Panc1 (cell line): Measurements from ENCODE around the gene PHLPP1. TPM values are rescaled to one million over a fixed set of nuclear protein-coding genes. Genes with fewer than 3 reads are reported as not detected.
"Not testable (repeated sequence)": the region's sequence is repeated elsewhere in the genome, so short reads cannot be mapped to it uniquely, and the experiment has no call there.

Source experiments
- ATAC-seq: fragments of 200-7000 bp; cut with Tn5 transposase; 2 replicates; pipeline ENCODE4 v1.9.1; 2020; ENCODE audit warnings: mild to moderate bottlenecking, moderate library complexity
- BruUV-seq: library from RNA; stranded (reverse); fragments of 400-500 nt; replicated peaks from 2 replicates; lab custom pipeline; 2021; lab: Mats Ljungman, UMichigan
- CTCF ChIA-PET: fragments of 300-600 bp; sonication (Branson Sonifier 250); formaldehyde crosslinking; loops from one replicate; lab custom pipeline; 2022; ENCODE audit warnings: antibody characterized with exemption; lab: Charles Lee
- POLR2A ChIA-PET: fragments of 300-600 bp; sonication (Branson Sonifier 250); formaldehyde crosslinking; loops from one replicate; lab custom pipeline; 2022; ENCODE audit warnings: antibody characterized with exemption; lab: Charles Lee
- DNase-seq: peaks from one replicate; pipeline ENCODE4 v3.0.0-alpha.2; 2010; ENCODE audit warnings: low read depth, low spot score
- H3K27ac ChIP-seq: 2 replicates; pipeline ENCODE4 v1.5.1; 2011; ENCODE audit warnings: mild to moderate bottlenecking, low read length, inconsistent platforms
- H3K27me3 ChIP-seq: fragments of 200-500 bp; sonication (Bioruptor generic); 2 replicates; pipeline ENCODE4 v1.6.0; 2014; ENCODE audit warnings: low read length, inconsistent platforms; ENCODE audit not compliant: control insufficient read depth, insufficient read depth
- H3K36me3 ChIP-seq: fragments of 200-500 bp; sonication (Bioruptor generic); 2 replicates; pipeline ENCODE4 v1.5.1; 2014; ENCODE audit warnings: inconsistent platforms, mild to moderate bottlenecking, low read length, moderate library complexity; ENCODE audit not compliant: control insufficient read depth, insufficient read depth
- H3K4me1 ChIP-seq: 2 replicates; pipeline ENCODE4 v1.5.1; 2011; ENCODE audit warnings: inconsistent platforms, mild to moderate bottlenecking, low read length, moderate library complexity; ENCODE audit not compliant: control insufficient read depth, insufficient read depth
- H3K4me3 ChIP-seq, 2 experiments: 2 replicates each; pipeline ENCODE4 v1.5.1; 2011 to 2012; ENCODE audit warnings: low read depth in 2 of 2, low read length in 2 of 2, mild to moderate bottlenecking in 2 of 2, inconsistent platforms in 1 of 2, moderate library complexity in 1 of 2
- H3K9me3 ChIP-seq: fragments of 200-500 bp; sonication (Bioruptor generic); 2 replicates; pipeline ENCODE4 v1.5.1; 2014; ENCODE audit warnings: low read depth, mild to moderate bottlenecking, inconsistent platforms, low read length, moderate library complexity; ENCODE audit not compliant: control insufficient read depth, insufficient read depth
- POLR2AphosphoS5 ChIP-seq: IDR thresholded peaks from 2 replicates; pipeline ENCODE4 v1.6.1; 2012; ENCODE audit warnings: mild to moderate bottlenecking, low read depth, low read length, moderate library complexity
- SIN3A ChIP-seq: IDR thresholded peaks from 2 replicates; pipeline ENCODE4 v1.6.1; 2012; ENCODE audit warnings: low read depth, mild to moderate bottlenecking, low read length, moderate library complexity, borderline replicate concordance; ENCODE audit not compliant: insufficient read depth
- in situ Hi-C: cut with HindIII; loops from 2 replicates; pipeline ENCODE4 v1.10.0; 2016; ENCODE audit warnings: low sequenced_read_pairs, low pct_unique_long_range_greater_than_20kb
- intact Hi-C: fragments of 100-400 bp; cut with micrococcal nuclease; formaldehyde crosslinking; loops from one replicate; pipeline ENCODE4 v1.10.0; 2022; ENCODE audit not compliant: unreplicated experiment
- total RNA-seq: library from RNA; stranded (reverse); gene quantifications from one replicate; pipeline ENCODE4 v1.2.1, GENCODE V29; 2021; ENCODE audit not compliant: unreplicated experiment
- TF ChIP-seq, protein P1 (sequence below), 2 experiments: IDR thresholded peaks; 2 replicates each; pipeline ENCODE4 v1.6.1; 2011 to 2012; ENCODE audit warnings: low read depth in 2 of 2, control low read depth in 1 of 2, low read length in 1 of 2, mild to moderate bottlenecking in 1 of 2, moderate library complexity in 1 of 2; ENCODE audit not compliant: insufficient read depth in 1 of 2
- TF ChIP-seq, protein P2 (sequence below): fragments of 450-650 bp; IDR thresholded peaks from 2 replicates; pipeline ENCODE4 v1.5.1; 2017; ENCODE audit warnings: mild to moderate bottlenecking

The PHLPP1 gene
- total RNA-seq, 1 experiment from 2014 or later = 6.3 TPM

DNA sequence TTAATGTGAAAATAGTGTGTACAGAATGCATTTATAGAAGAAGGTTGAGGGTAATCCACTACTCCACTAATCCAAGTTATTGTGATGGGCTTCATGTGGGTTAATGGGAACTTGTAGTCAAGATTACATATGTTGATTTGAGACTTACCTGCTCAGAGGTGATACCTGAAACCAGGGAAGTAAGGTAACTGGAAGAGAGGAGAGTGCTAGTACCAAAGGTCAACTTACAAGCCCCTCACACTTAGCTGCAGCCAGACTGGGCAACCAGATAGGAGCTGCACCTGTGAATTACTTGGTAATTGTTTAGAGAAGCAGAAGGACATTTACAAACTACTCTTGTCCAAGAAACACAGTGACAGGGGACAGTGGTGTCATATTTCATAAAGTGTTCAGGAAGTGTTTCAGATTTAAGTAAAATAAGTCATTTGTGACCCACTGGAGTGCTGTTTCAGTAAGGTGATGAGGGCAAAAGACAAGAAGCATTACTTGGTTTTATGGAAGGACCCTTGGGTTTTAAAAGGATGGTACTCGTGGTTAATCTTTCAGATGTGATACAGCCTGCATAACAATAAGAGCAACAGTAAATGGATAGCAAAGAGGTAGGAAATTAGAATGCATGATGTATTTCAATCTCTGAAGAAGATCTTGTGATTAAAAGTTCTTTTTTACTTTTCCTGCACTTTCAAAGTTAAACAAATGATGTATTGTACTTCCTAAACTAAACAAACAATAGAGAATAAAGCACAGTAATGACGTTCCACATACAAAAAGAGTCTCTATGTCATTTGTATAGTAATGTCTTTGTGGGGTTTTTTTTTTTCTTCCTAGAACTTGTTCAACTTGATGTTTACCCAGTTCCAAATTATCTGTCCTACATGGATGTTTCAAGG is 189.3 kb downstream of the PHLPP1 start:
- in situ Hi-C loops (no loop called here), intact Hi-C loops (no loop called here)
- no peak overlapping the region for H3K27ac ChIP-seq
- no peaks in the 10 kb centered on the region for H3K9me3 ChIP-seq
- TF ChIP-seq SIN3A = no peak
- TF ChIP-seq POLR2AphosphoS5 = no peak
- TF ChIP-seq, protein P1, sequence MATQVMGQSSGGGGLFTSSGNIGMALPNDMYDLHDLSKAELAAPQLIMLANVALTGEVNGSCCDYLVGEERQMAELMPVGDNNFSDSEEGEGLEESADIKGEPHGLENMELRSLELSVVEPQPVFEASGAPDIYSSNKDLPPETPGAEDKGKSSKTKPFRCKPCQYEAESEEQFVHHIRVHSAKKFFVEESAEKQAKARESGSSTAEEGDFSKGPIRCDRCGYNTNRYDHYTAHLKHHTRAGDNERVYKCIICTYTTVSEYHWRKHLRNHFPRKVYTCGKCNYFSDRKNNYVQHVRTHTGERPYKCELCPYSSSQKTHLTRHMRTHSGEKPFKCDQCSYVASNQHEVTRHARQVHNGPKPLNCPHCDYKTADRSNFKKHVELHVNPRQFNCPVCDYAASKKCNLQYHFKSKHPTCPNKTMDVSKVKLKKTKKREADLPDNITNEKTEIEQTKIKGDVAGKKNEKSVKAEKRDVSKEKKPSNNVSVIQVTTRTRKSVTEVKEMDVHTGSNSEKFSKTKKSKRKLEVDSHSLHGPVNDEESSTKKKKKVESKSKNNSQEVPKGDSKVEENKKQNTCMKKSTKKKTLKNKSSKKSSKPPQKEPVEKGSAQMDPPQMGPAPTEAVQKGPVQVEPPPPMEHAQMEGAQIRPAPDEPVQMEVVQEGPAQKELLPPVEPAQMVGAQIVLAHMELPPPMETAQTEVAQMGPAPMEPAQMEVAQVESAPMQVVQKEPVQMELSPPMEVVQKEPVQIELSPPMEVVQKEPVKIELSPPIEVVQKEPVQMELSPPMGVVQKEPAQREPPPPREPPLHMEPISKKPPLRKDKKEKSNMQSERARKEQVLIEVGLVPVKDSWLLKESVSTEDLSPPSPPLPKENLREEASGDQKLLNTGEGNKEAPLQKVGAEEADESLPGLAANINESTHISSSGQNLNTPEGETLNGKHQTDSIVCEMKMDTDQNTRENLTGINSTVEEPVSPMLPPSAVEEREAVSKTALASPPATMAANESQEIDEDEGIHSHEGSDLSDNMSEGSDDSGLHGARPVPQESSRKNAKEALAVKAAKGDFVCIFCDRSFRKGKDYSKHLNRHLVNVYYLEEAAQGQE (IDR thresholded peaks at IDR 0.05; ENCODE audit: insufficient read depth in 1 of 2, low read depth in 2 of 2, low read length in 1 of 2) = no peak
- POLR2A ChIA-PET = no interaction called here
- H3K27me3 ChIP-seq = no peaks in the 10 kb centered on the region
- no peak overlapping the region for H3K4me3 ChIP-seq
- CTCF ChIA-PET = no interaction called here
- H3K36me3 ChIP-seq = no peaks in the 10 kb centered on the region
- DNase-seq = no peak
- ATAC-seq = no peak
- no TSS peak for BruUV-seq
- no peaks in the 10 kb centered on the region for H3K4me1 ChIP-seq

DNA sequence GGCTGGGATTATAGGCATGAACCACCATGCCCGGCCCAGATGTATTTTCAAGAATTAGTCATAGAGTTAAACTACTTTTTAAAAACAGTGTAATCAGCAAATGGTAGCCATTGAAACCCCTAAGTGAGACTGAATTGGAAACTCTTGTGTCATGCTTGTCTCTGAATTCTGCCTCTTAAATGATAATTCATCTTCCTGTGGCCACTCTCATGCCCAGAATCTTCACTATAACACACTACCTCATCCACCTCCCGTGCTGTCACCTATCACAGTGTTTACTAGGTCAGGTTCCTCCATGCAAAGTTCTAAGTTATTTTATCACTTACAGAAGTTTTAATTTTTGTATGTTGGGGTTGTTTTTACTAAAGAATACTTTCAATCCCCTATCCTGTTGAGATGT is 197.5 kb downstream of the PHLPP1 start:
- in situ Hi-C loops (no loop called here), intact Hi-C loops (no loop called here)
- no peak overlapping the region for H3K4me3 ChIP-seq
- DNase-seq (no peak), ATAC-seq (no peak)
- no TSS peak for BruUV-seq
- no peak overlapping the region for H3K27ac ChIP-seq
- H3K4me1 ChIP-seq = no peaks in the 10 kb centered on the region
- ChIA-PET CTCF (no interaction called here), POLR2A (no interaction called here)
- no peaks in the 10 kb centered on the region for H3K36me3 ChIP-seq
- H3K9me3 ChIP-seq = no peaks in the 10 kb centered on the region
- no peaks in the 10 kb centered on the region for H3K27me3 ChIP-seq
- TF ChIP-seq, protein P2, sequence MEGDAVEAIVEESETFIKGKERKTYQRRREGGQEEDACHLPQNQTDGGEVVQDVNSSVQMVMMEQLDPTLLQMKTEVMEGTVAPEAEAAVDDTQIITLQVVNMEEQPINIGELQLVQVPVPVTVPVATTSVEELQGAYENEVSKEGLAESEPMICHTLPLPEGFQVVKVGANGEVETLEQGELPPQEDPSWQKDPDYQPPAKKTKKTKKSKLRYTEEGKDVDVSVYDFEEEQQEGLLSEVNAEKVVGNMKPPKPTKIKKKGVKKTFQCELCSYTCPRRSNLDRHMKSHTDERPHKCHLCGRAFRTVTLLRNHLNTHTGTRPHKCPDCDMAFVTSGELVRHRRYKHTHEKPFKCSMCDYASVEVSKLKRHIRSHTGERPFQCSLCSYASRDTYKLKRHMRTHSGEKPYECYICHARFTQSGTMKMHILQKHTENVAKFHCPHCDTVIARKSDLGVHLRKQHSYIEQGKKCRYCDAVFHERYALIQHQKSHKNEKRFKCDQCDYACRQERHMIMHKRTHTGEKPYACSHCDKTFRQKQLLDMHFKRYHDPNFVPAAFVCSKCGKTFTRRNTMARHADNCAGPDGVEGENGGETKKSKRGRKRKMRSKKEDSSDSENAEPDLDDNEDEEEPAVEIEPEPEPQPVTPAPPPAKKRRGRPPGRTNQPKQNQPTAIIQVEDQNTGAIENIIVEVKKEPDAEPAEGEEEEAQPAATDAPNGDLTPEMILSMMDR = no peak
- TF ChIP-seq POLR2AphosphoS5 = no peak
- TF ChIP-seq, protein P1 (IDR thresholded peaks at IDR 0.05; ENCODE audit: insufficient read depth in 1 of 2, low read depth in 2 of 2, low read length in 1 of 2) = no peak

DNA sequence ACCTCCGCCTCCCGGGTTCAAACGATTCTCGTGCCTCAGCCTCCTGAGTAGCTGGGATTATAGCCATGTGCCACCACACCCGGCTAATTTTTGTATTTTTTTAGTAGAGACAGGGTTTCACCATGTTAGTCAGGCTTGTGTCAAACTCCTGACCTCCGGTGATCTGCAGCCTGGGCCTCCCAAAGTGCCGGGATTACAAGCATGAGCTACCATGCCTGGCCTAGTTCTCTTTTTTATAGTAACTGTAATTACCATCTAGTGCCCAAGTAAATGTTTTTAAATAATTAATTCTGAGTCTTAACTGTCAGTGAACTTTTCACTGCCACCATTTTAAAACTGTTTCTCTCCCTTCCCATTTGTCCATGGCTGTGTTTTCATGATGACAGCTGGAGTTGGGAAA is 198.5 kb downstream of the PHLPP1 start:
- intact Hi-C loops, DNase-seq, H3K4me1 ChIP-seq, in situ Hi-C loops, H3K27ac ChIP-seq, CTCF ChIA-PET, H3K9me3 ChIP-seq, BruUV-seq, POLR2A ChIA-PET, H3K27me3 ChIP-seq, H3K36me3 ChIP-seq, ATAC-seq, H3K4me3 ChIP-seq: not testable (repeated sequence)
